ENCODE data around the gene RHOJ. TPM values are rescaled to one million over a fixed set of nuclear protein-coding genes. Genes with fewer than 3 reads are reported as not detected.

The RHOJ gene
- polyA plus RNA-seq, 3 donors, result not detected

DNA sequence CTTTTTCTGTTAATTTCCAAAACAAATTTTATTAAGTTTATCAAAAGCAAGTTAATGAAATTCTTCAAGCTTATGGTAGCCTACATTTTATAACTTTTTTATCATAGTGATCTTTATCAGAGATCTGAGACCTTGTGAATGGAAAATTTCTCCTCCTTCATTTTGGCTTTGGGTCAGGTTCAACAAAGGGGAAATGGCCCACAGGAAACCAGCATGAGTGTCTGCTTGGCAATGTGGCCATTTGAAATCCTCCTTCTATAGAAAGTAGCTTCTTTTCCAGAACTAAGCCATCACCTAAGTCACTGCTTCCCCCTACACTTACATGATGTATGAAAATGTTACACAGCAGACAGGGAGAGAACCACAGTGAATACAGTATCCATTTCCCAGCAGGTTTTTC is 1.6 kb downstream of the RHOJ start:
- H3K36me3 Mint-ChIP-seq, result no peaks in the 10 kb centered on the region
- TF ChIP-seq, protein P1, sequence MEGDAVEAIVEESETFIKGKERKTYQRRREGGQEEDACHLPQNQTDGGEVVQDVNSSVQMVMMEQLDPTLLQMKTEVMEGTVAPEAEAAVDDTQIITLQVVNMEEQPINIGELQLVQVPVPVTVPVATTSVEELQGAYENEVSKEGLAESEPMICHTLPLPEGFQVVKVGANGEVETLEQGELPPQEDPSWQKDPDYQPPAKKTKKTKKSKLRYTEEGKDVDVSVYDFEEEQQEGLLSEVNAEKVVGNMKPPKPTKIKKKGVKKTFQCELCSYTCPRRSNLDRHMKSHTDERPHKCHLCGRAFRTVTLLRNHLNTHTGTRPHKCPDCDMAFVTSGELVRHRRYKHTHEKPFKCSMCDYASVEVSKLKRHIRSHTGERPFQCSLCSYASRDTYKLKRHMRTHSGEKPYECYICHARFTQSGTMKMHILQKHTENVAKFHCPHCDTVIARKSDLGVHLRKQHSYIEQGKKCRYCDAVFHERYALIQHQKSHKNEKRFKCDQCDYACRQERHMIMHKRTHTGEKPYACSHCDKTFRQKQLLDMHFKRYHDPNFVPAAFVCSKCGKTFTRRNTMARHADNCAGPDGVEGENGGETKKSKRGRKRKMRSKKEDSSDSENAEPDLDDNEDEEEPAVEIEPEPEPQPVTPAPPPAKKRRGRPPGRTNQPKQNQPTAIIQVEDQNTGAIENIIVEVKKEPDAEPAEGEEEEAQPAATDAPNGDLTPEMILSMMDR (IDR thresholded peaks at IDR 0.05), result no peak
- H3K4me1 ChIP-seq (ENCODE audit: control insufficient read depth in 1 of 2, insufficient read depth in 2 of 2, low read length in 2 of 2), result peaks cover 0 to 4% of the 10 kb centered on the region in 2 donors
- H3K4me1 Mint-ChIP-seq, result no peaks in the 10 kb centered on the region
- no peak overlapping the region for H3K9ac ChIP-seq (ENCODE audit: insufficient read depth, low read length, poor library complexity, severe bottlenecking)
- no peaks in the 10 kb centered on the region for H3K79me2 ChIP-seq (ENCODE audit: insufficient read depth, low read length)
- no peak overlapping the region for H3K27ac ChIP-seq (ENCODE audit: low read depth in 1 of 2, low read length in 2 of 2)
- peaks cover 0 to 5% (median 0%) of the 10 kb centered on the region in 3 donors for H3K27me3 Mint-ChIP-seq (ENCODE audit: low read depth in 3 of 3)
- H4K20me1 ChIP-seq (ENCODE audit: insufficient read depth, low read length), result no peaks in the 10 kb centered on the region
- intact Hi-C loops (cut with micrococcal nuclease), result no loop called here
- no peaks in the 10 kb centered on the region for H3K9me3 ChIP-seq (replicated peaks in 1 of 2; ENCODE audit: control insufficient read depth in 1 of 2, insufficient read depth in 1 of 2, low read length in 2 of 2)
- no peak overlapping the region for H3K4me3 Mint-ChIP-seq
- no peaks in the 10 kb centered on the region for H3K9me3 Mint-ChIP-seq
- no peak overlapping the region for H3K27ac Mint-ChIP-seq
- H3K36me3 ChIP-seq (replicated peaks in 1 of 2; ENCODE audit: control insufficient read depth in 1 of 2, insufficient read depth in 2 of 2, low read length in 2 of 2), result no peaks in the 10 kb centered on the region
- H3K4me3 ChIP-seq (replicated peaks in 1 of 3; ENCODE audit: low read depth in 2 of 3, low read length in 3 of 3), result no peak overlapping the region
- H3K4me2 ChIP-seq (replicated peaks; ENCODE audit: extremely low read depth, low read length, poor library complexity, severe bottlenecking), result no peak overlapping the region
- H3K27me3 ChIP-seq (ENCODE audit: control insufficient read depth in 2 of 2, insufficient read depth in 2 of 2, low read length in 2 of 2), result peaks cover 0 to 6% of the 10 kb centered on the region in 2 donors
- no peak overlapping the region for H2AFZ ChIP-seq (ENCODE audit: insufficient read depth, low read depth, low read length, poor library complexity, severe bottlenecking)
- no peak for DNase-seq

GRCh38 chr14:63209160-63209559 is 4.9 kb downstream of the RHOJ start:
- no peak overlapping the region for H3K4me2 ChIP-seq (replicated peaks; ENCODE audit: extremely low read depth, low read length, poor library complexity, severe bottlenecking)
- 100% methylated on average over 1 of the region's 1 CpG for WGBS (ENCODE audit: insufficient coverage)
- no peaks in the 10 kb centered on the region for H3K4me1 Mint-ChIP-seq
- H3K4me3 ChIP-seq (replicated peaks in 1 of 3; ENCODE audit: low read depth in 2 of 3, low read length in 3 of 3), result no peak overlapping the region
- H3K4me1 ChIP-seq (ENCODE audit: control insufficient read depth in 1 of 2, insufficient read depth in 2 of 2, low read length in 2 of 2), result peaks cover 0 to under 1% of the 10 kb centered on the region in 2 donors
- H3K9me3 Mint-ChIP-seq, result no peaks in the 10 kb centered on the region
- H3K4me3 Mint-ChIP-seq, result no peak overlapping the region
- intact Hi-C loops (cut with micrococcal nuclease), result no loop called here
- no peak for DNase-seq
- no peak overlapping the region for H2AFZ ChIP-seq (ENCODE audit: insufficient read depth, low read depth, low read length, poor library complexity, severe bottlenecking)
- H4K20me1 ChIP-seq (ENCODE audit: insufficient read depth, low read length), result no peaks in the 10 kb centered on the region
- H3K27ac ChIP-seq (ENCODE audit: low read depth in 1 of 2, low read length in 2 of 2), result no peak overlapping the region
- H3K27ac Mint-ChIP-seq, result no peak overlapping the region
- H3K27me3 ChIP-seq (ENCODE audit: control insufficient read depth in 2 of 2, insufficient read depth in 2 of 2, low read length in 2 of 2), result peaks cover 0 to under 1% of the 10 kb centered on the region in 2 donors
- no peaks in the 10 kb centered on the region for H3K36me3 ChIP-seq (replicated peaks in 1 of 2; ENCODE audit: control insufficient read depth in 1 of 2, insufficient read depth in 2 of 2, low read length in 2 of 2)
- no peaks in the 10 kb centered on the region for H3K36me3 Mint-ChIP-seq
- H3K27me3 Mint-ChIP-seq (ENCODE audit: low read depth in 3 of 3), result peaks cover 0 to 5% (median 0%) of the 10 kb centered on the region in 3 donors
- TF ChIP-seq, protein P1 (IDR thresholded peaks at IDR 0.05), result no peak
- H3K79me2 ChIP-seq (ENCODE audit: insufficient read depth, low read length), result no peaks in the 10 kb centered on the region
- no peaks in the 10 kb centered on the region for H3K9me3 ChIP-seq (replicated peaks in 1 of 2; ENCODE audit: control insufficient read depth in 1 of 2, insufficient read depth in 1 of 2, low read length in 2 of 2)
- no peak overlapping the region for H3K9ac ChIP-seq (ENCODE audit: insufficient read depth, low read length, poor library complexity, severe bottlenecking)

All from CD14-positive monocyte (primary cell).